ENCODE results near the gene LRRC28. TPM values are rescaled to one million over a fixed set of nuclear protein-coding genes. Genes with fewer than 3 reads are reported as not detected.

The LRRC28 gene
- polyA plus RNA-seq, 2 donors, result 4.1 to 13.7 TPM

- WGBS, 2 donors, result 67 to 95% methylated on average over 3 of the region's 3 CpGs
- H3K36me3 ChIP-seq (ENCODE audit: control insufficient read depth in 2 of 2, insufficient read depth in 2 of 2, low read length in 1 of 2), result no peaks in the 10 kb centered on the region
- H3K27ac ChIP-seq (ENCODE audit: low read depth in 2 of 2, low read length in 1 of 2), result no peak overlapping the region
- H3K4me1 ChIP-seq (ENCODE audit: control insufficient read depth in 2 of 2, insufficient read depth in 2 of 2, low read length in 1 of 2), result no peaks in the 10 kb centered on the region
- H3K9me3 ChIP-seq (ENCODE audit: control insufficient read depth in 2 of 2, insufficient read depth in 1 of 2, low read depth in 1 of 2, low read length in 1 of 2), result no peaks in the 10 kb centered on the region
- H3K4me3 ChIP-seq (ENCODE audit: low read depth in 1 of 2, low read length in 2 of 2), result no peak overlapping the region
- H3K27me3 ChIP-seq (ENCODE audit: control insufficient read depth in 1 of 2, insufficient read depth in 2 of 2, low read length in 2 of 2), result no peaks in the 10 kb centered on the region
Measured at GRCh38 chr15:99267957-99268356, 16.7 kb downstream of the LRRC28 start.

GRCh38 chr15:99268431-99268830, 17.1 kb downstream of the LRRC28 start:
- WGBS, 2 donors, result 62 to 72% methylated on average over 5 of the region's 5 CpGs
- Histone ChIP-seq H3K36me3 (ENCODE audit: control insufficient read depth in 2 of 2, insufficient read depth in 2 of 2, low read length in 1 of 2) (no peaks in the 10 kb centered on the region), H3K27ac (ENCODE audit: low read depth in 2 of 2, low read length in 1 of 2) (no peak overlapping the region)

GRCh38 chr15:99273801-99274200, 22.5 kb downstream of the LRRC28 start:
- Histone ChIP-seq H3K27ac (ENCODE audit: low read depth in 2 of 2, low read length in 1 of 2) (no peak overlapping the region), H3K36me3 (ENCODE audit: control insufficient read depth in 2 of 2, insufficient read depth in 2 of 2, low read length in 1 of 2) (no peaks in the 10 kb centered on the region), H3K4me3 (ENCODE audit: low read depth in 1 of 2, low read length in 2 of 2) (no peak overlapping the region), H3K9me3 (ENCODE audit: control insufficient read depth in 2 of 2, insufficient read depth in 1 of 2, low read depth in 1 of 2, low read length in 1 of 2) (no peaks in the 10 kb centered on the region), H3K4me1 (ENCODE audit: control insufficient read depth in 2 of 2, insufficient read depth in 2 of 2, low read length in 1 of 2) (no peaks in the 10 kb centered on the region), H3K27me3 (ENCODE audit: control insufficient read depth in 1 of 2, insufficient read depth in 2 of 2, low read length in 2 of 2) (no peaks in the 10 kb centered on the region)
- 71 to 74% methylated on average over 3 of the region's 3 CpGs for WGBS, 2 donors

More at GRCh38 chr15:99268431-99268830, 17.1 kb downstream of the LRRC28 start:
- Histone ChIP-seq H3K4me3 (ENCODE audit: low read depth in 1 of 2, low read length in 2 of 2) (no peak overlapping the region), H3K4me1 (ENCODE audit: control insufficient read depth in 2 of 2, insufficient read depth in 2 of 2, low read length in 1 of 2) (no peaks in the 10 kb centered on the region), H3K9me3 (ENCODE audit: control insufficient read depth in 2 of 2, insufficient read depth in 1 of 2, low read depth in 1 of 2, low read length in 1 of 2) (no peaks in the 10 kb centered on the region), H3K27me3 (ENCODE audit: control insufficient read depth in 1 of 2, insufficient read depth in 2 of 2, low read length in 2 of 2) (no peaks in the 10 kb centered on the region)

GRCh38 chr15:99275061-99275460, 23.8 kb downstream of the LRRC28 start:
- H3K27me3 ChIP-seq (ENCODE audit: control insufficient read depth in 1 of 2, insufficient read depth in 2 of 2, low read length in 2 of 2), result no peaks in the 10 kb centered on the region
- H3K9me3 ChIP-seq (ENCODE audit: control insufficient read depth in 2 of 2, insufficient read depth in 1 of 2, low read depth in 1 of 2, low read length in 1 of 2), result no peaks in the 10 kb centered on the region
- H3K4me1 ChIP-seq (ENCODE audit: control insufficient read depth in 2 of 2, insufficient read depth in 2 of 2, low read length in 1 of 2), result no peaks in the 10 kb centered on the region
- 94 to 98% methylated on average over 2 of the region's 2 CpGs for WGBS, 2 donors
- no peak overlapping the region for H3K4me3 ChIP-seq (ENCODE audit: low read depth in 1 of 2, low read length in 2 of 2)
- H3K36me3 ChIP-seq (ENCODE audit: control insufficient read depth in 2 of 2, insufficient read depth in 2 of 2, low read length in 1 of 2), result no peaks in the 10 kb centered on the region
- H3K27ac ChIP-seq (ENCODE audit: low read depth in 2 of 2, low read length in 1 of 2), result no peak overlapping the region

- WGBS, 2 donors, result 92 to 95% methylated on average over 9 of the region's 9 CpGs
- Histone ChIP-seq H3K27me3 (ENCODE audit: control insufficient read depth in 1 of 2, insufficient read depth in 2 of 2, low read length in 2 of 2) (no peaks in the 10 kb centered on the region), H3K4me3 (ENCODE audit: low read depth in 1 of 2, low read length in 2 of 2) (no peak overlapping the region), H3K9me3 (ENCODE audit: control insufficient read depth in 2 of 2, insufficient read depth in 1 of 2, low read depth in 1 of 2, low read length in 1 of 2) (no peaks in the 10 kb centered on the region), H3K27ac (ENCODE audit: low read depth in 2 of 2, low read length in 1 of 2) (no peak overlapping the region), H3K36me3 (ENCODE audit: control insufficient read depth in 2 of 2, insufficient read depth in 2 of 2, low read length in 1 of 2) (no peaks in the 10 kb centered on the region), H3K4me1 (ENCODE audit: control insufficient read depth in 2 of 2, insufficient read depth in 2 of 2, low read length in 1 of 2) (no peaks in the 10 kb centered on the region)
Measured at GRCh38 chr15:99275525-99276128, 24.3 kb downstream of the LRRC28 start.

- WGBS, 2 donors, result 65 to 74% methylated on average over 3 of the region's 3 CpGs
- no peaks in the 10 kb centered on the region for H3K36me3 ChIP-seq (ENCODE audit: control insufficient read depth in 2 of 2, insufficient read depth in 2 of 2, low read length in 1 of 2)
- no peaks in the 10 kb centered on the region for H3K27me3 ChIP-seq (ENCODE audit: control insufficient read depth in 1 of 2, insufficient read depth in 2 of 2, low read length in 2 of 2)
- H3K4me3 ChIP-seq (ENCODE audit: low read depth in 1 of 2, low read length in 2 of 2), result no peak overlapping the region
- H3K4me1 ChIP-seq (ENCODE audit: control insufficient read depth in 2 of 2, insufficient read depth in 2 of 2, low read length in 1 of 2), result no peaks in the 10 kb centered on the region
- H3K27ac ChIP-seq (ENCODE audit: low read depth in 2 of 2, low read length in 1 of 2), result no peak overlapping the region
- H3K9me3 ChIP-seq (ENCODE audit: control insufficient read depth in 2 of 2, insufficient read depth in 1 of 2, low read depth in 1 of 2, low read length in 1 of 2), result no peaks in the 10 kb centered on the region
Measured at GRCh38 chr15:99279290-99279689, 28.0 kb downstream of the LRRC28 start.

GRCh38 chr15:99279827-99280226, 28.5 kb downstream of the LRRC28 start:
- no peak overlapping the region for H3K4me3 ChIP-seq (ENCODE audit: low read depth in 1 of 2, low read length in 2 of 2)
- H3K27me3 ChIP-seq (ENCODE audit: control insufficient read depth in 1 of 2, insufficient read depth in 2 of 2, low read length in 2 of 2), result no peaks in the 10 kb centered on the region
- peaks cover 0 to 5% of the 10 kb centered on the region in 2 donors for H3K4me1 ChIP-seq (ENCODE audit: control insufficient read depth in 2 of 2, insufficient read depth in 2 of 2, low read length in 1 of 2)
- H3K27ac ChIP-seq (ENCODE audit: low read depth in 2 of 2, low read length in 1 of 2), result no peak overlapping the region
- H3K36me3 ChIP-seq (ENCODE audit: control insufficient read depth in 2 of 2, insufficient read depth in 2 of 2, low read length in 1 of 2), result no peaks in the 10 kb centered on the region
- 88% methylated on average over 3 of the region's 3 CpGs for WGBS, 2 donors
- H3K9me3 ChIP-seq (ENCODE audit: control insufficient read depth in 2 of 2, insufficient read depth in 1 of 2, low read depth in 1 of 2, low read length in 1 of 2), result no peaks in the 10 kb centered on the region

- Histone ChIP-seq H3K4me1 (ENCODE audit: control insufficient read depth in 2 of 2, insufficient read depth in 2 of 2, low read length in 1 of 2) (peaks cover 0 to 5% of the 10 kb centered on the region in 2 donors), H3K36me3 (ENCODE audit: control insufficient read depth in 2 of 2, insufficient read depth in 2 of 2, low read length in 1 of 2) (no peaks in the 10 kb centered on the region), H3K27ac (ENCODE audit: low read depth in 2 of 2, low read length in 1 of 2) (no peak overlapping the region), H3K9me3 (ENCODE audit: control insufficient read depth in 2 of 2, insufficient read depth in 1 of 2, low read depth in 1 of 2, low read length in 1 of 2) (no peaks in the 10 kb centered on the region), H3K27me3 (ENCODE audit: control insufficient read depth in 1 of 2, insufficient read depth in 2 of 2, low read length in 2 of 2) (no peaks in the 10 kb centered on the region), H3K4me3 (ENCODE audit: low read depth in 1 of 2, low read length in 2 of 2) (no peak overlapping the region)
Measured at GRCh38 chr15:99282121-99282520, 30.8 kb downstream of the LRRC28 start.

- 90% methylated on average over 5 of the region's 5 CpGs for WGBS, 2 donors
- Histone ChIP-seq H3K27me3 (ENCODE audit: control insufficient read depth in 1 of 2, insufficient read depth in 2 of 2, low read length in 2 of 2) (no peaks in the 10 kb centered on the region), H3K9me3 (ENCODE audit: control insufficient read depth in 2 of 2, insufficient read depth in 1 of 2, low read depth in 1 of 2, low read length in 1 of 2) (no peaks in the 10 kb centered on the region), H3K36me3 (ENCODE audit: control insufficient read depth in 2 of 2, insufficient read depth in 2 of 2, low read length in 1 of 2) (no peaks in the 10 kb centered on the region), H3K27ac (ENCODE audit: low read depth in 2 of 2, low read length in 1 of 2) (no peak overlapping the region), H3K4me3 (ENCODE audit: low read depth in 1 of 2, low read length in 2 of 2) (no peak overlapping the region), H3K4me1 (ENCODE audit: control insufficient read depth in 2 of 2, insufficient read depth in 2 of 2, low read length in 1 of 2) (peaks cover 0 to 5% of the 10 kb centered on the region in 2 donors)
Measured at GRCh38 chr15:99282586-99282985, 31.3 kb downstream of the LRRC28 start.

GRCh38 chr15:99283717-99284116, 32.4 kb downstream of the LRRC28 start:
- Histone ChIP-seq H3K4me3 (ENCODE audit: low read depth in 1 of 2, low read length in 2 of 2) (no peak overlapping the region), H3K27ac (ENCODE audit: low read depth in 2 of 2, low read length in 1 of 2) (no peak overlapping the region), H3K4me1 (ENCODE audit: control insufficient read depth in 2 of 2, insufficient read depth in 2 of 2, low read length in 1 of 2) (peaks cover 0 to 5% of the 10 kb centered on the region in 2 donors), H3K9me3 (ENCODE audit: control insufficient read depth in 2 of 2, insufficient read depth in 1 of 2, low read depth in 1 of 2, low read length in 1 of 2) (no peaks in the 10 kb centered on the region), H3K27me3 (ENCODE audit: control insufficient read depth in 1 of 2, insufficient read depth in 2 of 2, low read length in 2 of 2) (no peaks in the 10 kb centered on the region), H3K36me3 (ENCODE audit: control insufficient read depth in 2 of 2, insufficient read depth in 2 of 2, low read length in 1 of 2) (no peaks in the 10 kb centered on the region)

All from esophagus (tissue), 2 donors.